Naive thymus-derived CD4-positive, alpha-beta T cell (primary cell): ENCODE measurements around the gene HIGD2A. TPM values are rescaled to one million over a fixed set of nuclear protein-coding genes. Genes with fewer than 3 reads are reported as not detected.

Experiments
- ATAC-seq: fragments of 150-1000 bp; cut with Tn5 transposase; 2 replicates; pipeline ENCODE4 v1.10.0; 2021; ENCODE audit warnings: mild to moderate bottlenecking, moderate library complexity
- CTCF ChIA-PET: fragments of 350-600 bp; sonication (Branson Sonifier 250); formaldehyde crosslinking; loops from one replicate; lab custom pipeline; 2021; ENCODE audit warnings: antibody characterized with exemption; lab: Charles Lee
- POLR2A ChIA-PET: fragments of 350-600 bp; sonication (Branson Sonifier 250); formaldehyde crosslinking; loops from one replicate; lab custom pipeline; 2021; ENCODE audit warnings: antibody characterized with exemption, inconsistent platforms; lab: Charles Lee
- DNase-seq, 9 donors: peaks; one replicate each; pipeline versions ENCODE4 v3.0.0 to v3.0.0-alpha.2; 2020 to 2022; ENCODE audit warnings: mixed read lengths in 1 of 9
- H3K27ac ChIP-seq: one replicate; pipeline ENCODE4 v1.7.0; 2013; ENCODE audit warnings: mild to moderate bottlenecking, low read depth, low read length, moderate library complexity
- H3K27me3 ChIP-seq, 2 donors: one replicate each; pipeline ENCODE4 v1.7.0; 2013; ENCODE audit warnings: low read length in 2 of 2, mild to moderate bottlenecking in 2 of 2, moderate library complexity in 2 of 2; ENCODE audit not compliant: control insufficient read depth in 2 of 2, insufficient read depth in 2 of 2
- H3K36me3 ChIP-seq, 3 experiments: 1 replicate in 2 of 3; 2 replicates in 1 of 3; pipeline ENCODE4 v1.7.0; 2013; ENCODE audit warnings: low read length in 3 of 3, mild to moderate bottlenecking in 3 of 3, moderate library complexity in 1 of 3; ENCODE audit not compliant: insufficient read depth in 3 of 3, control insufficient read depth in 2 of 3
- H3K4me1 ChIP-seq, 2 donors: one replicate each; pipeline ENCODE4 v1.7.0; 2013; ENCODE audit warnings: low read length in 2 of 2, mild to moderate bottlenecking in 2 of 2, moderate library complexity in 1 of 2; ENCODE audit not compliant: control insufficient read depth in 2 of 2, insufficient read depth in 2 of 2
- H3K4me3 ChIP-seq: 2 replicates; pipeline ENCODE4 v1.7.0; 2013; ENCODE audit warnings: mild to moderate bottlenecking, low read length
- H3K9me3 ChIP-seq, 3 experiments: 1 replicate in 2 of 3; 2 replicates in 1 of 3; pipeline ENCODE4 v1.7.0; 2013; ENCODE audit warnings: low read length in 3 of 3; ENCODE audit not compliant: control insufficient read depth in 2 of 3
- H3K27ac Mint-ChIP-seq, 9 donors: one replicate each; pipeline ENCODE4 v1.8.0; 2020 to 2022; ENCODE audit warnings: mixed read lengths in 9 of 9, mild to moderate bottlenecking in 8 of 9, moderate library complexity in 5 of 9, inconsistent platforms in 2 of 9
- H3K27me3 Mint-ChIP-seq, 5 donors: one replicate each; pipeline ENCODE4 v1.8.0; 2021 to 2022; ENCODE audit warnings: mixed read lengths in 5 of 5, mild to moderate bottlenecking in 1 of 5
- H3K36me3 Mint-ChIP-seq, 5 donors: one replicate each; pipeline ENCODE4 v1.8.0; 2020 to 2022; ENCODE audit warnings: mixed read lengths in 5 of 5, mild to moderate bottlenecking in 3 of 5, inconsistent platforms in 1 of 5
- H3K4me1 Mint-ChIP-seq, 7 donors: one replicate each; pipeline ENCODE4 v1.8.0; 2020 to 2022; ENCODE audit warnings: mixed read lengths in 7 of 7, mild to moderate bottlenecking in 3 of 7, inconsistent platforms in 1 of 7
- H3K4me3 Mint-ChIP-seq, 10 donors: one replicate each; pipeline ENCODE4 v1.8.0; 2020 to 2022; ENCODE audit warnings: mild to moderate bottlenecking in 10 of 10, mixed read lengths in 10 of 10, moderate library complexity in 6 of 10, inconsistent platforms in 2 of 10
- H3K9me3 Mint-ChIP-seq, 11 donors: one replicate each; pipeline ENCODE4 v1.8.0; 2020 to 2022; ENCODE audit warnings: mixed read lengths in 11 of 11, mild to moderate bottlenecking in 4 of 11, inconsistent platforms in 1 of 11, moderate library complexity in 1 of 11
- intact Hi-C, 2 donors: fragments of 100-400 bp; cut with micrococcal nuclease; formaldehyde crosslinking; loops; one replicate each; pipeline ENCODE4 v1.15.1; 2023
- polyA plus RNA-seq, 2 donors: library from polyadenylated mRNA; unstranded; fragments of 300-500 nt; fragmentation: Illumina TruSeq; gene quantifications; one replicate each; pipeline ENCODE4 v1.2.3, GENCODE V29; 2021
- total RNA-seq, 6 experiments: library from RNA in 5 of 6; stranded (reverse) in 5 of 6; gene quantifications; 1 replicate in 5 of 6; 2 replicates in 1 of 6; pipeline ENCODE4 v1.2.3 and lab custom pipeline; 2021 to 2026

Gene HIGD2A
- total and polyA plus RNA-seq, 7 experiments from 2014 or later = 86.8 to 282 (median 114) TPM

GRCh38 chr5:176379881-176380280 lies 8.7 kb upstream of the HIGD2A start:
- Mint-ChIP-seq H3K27ac (peak overlapping the region in 2 of 9 donors; percentile 52 to 53), H3K4me1 (no peaks in the 10 kb centered on the region), H3K27me3 (no peaks in the 10 kb centered on the region), H3K36me3 (peaks cover 0 to 32% (median 14%) of the 10 kb centered on the region in 5 donors), H3K9me3 (no peaks in the 10 kb centered on the region), H3K4me3 (no peak overlapping the region)
- Histone ChIP-seq H3K27me3 (no peaks in the 10 kb centered on the region), H3K4me1 (no peaks in the 10 kb centered on the region), H3K9me3 (no peaks in the 10 kb centered on the region), H3K4me3 (no peak overlapping the region), H3K27ac (no peak overlapping the region), H3K36me3 (peaks cover 0 to 40% (median 3%) of the 10 kb centered on the region in 3 experiments)
- POLR2A ChIA-PET = interaction anchor here (1.0 kb wide), 1 partner anchor 18 kb away, joined by 4 read pairs; the partner anchor contains the start of gene KIAA1191
- DNase-seq (no peak), ATAC-seq (no peak)
- CTCF ChIA-PET = no interaction called here
- intact Hi-C loops = loop anchor here in 1 of 2 donors (10.0 kb wide), 1 partner anchor 145 kb away; the partner anchor contains the start of gene SIMC1

- Histone ChIP-seq H3K36me3 (peaks cover 0 to 50% (median 5%) of the 10 kb centered on the region in 3 experiments), H3K4me1 (peaks cover 0 to 2% of the 10 kb centered on the region in 2 donors), H3K4me3 (no peak overlapping the region), H3K9me3 (no peaks in the 10 kb centered on the region), H3K27me3 (no peaks in the 10 kb centered on the region), H3K27ac (no peak overlapping the region)
- DNase-seq = no peak
- intact Hi-C loops = loop anchor here in 1 of 2 donors (10.0 kb wide), 1 partner anchor 147 kb away; the partner anchor contains the start of gene SIMC1
- H3K9me3 Mint-ChIP-seq = no peaks in the 10 kb centered on the region
- H3K36me3 Mint-ChIP-seq = peaks cover 3 to 39% (median 14%) of the 10 kb centered on the region in 5 donors
- POLR2A ChIA-PET = no interaction called here
- no peak overlapping the region for H3K4me3 Mint-ChIP-seq
- no peak overlapping the region for H3K27ac Mint-ChIP-seq
- H3K27me3 Mint-ChIP-seq = no peaks in the 10 kb centered on the region
- H3K4me1 Mint-ChIP-seq = peaks cover 0 to 10% (median 9%) of the 10 kb centered on the region in 7 donors
- no peak for ATAC-seq
- CTCF ChIA-PET = no interaction called here
These were observed 7.1 kb upstream of the HIGD2A start for GRCh38 chr5:176381423-176381822.

- Histone ChIP-seq H3K27ac (no peak overlapping the region), H3K9me3 (no peaks in the 10 kb centered on the region), H3K36me3 (peaks cover 0 to 50% (median 5%) of the 10 kb centered on the region in 3 experiments), H3K4me3 (no peak overlapping the region), H3K4me1 (peaks cover under 1 to 3% of the 10 kb centered on the region in 2 donors), H3K27me3 (no peaks in the 10 kb centered on the region)
- DNase-seq (no peak), ATAC-seq (no peak)
- no peaks in the 10 kb centered on the region for H3K9me3 Mint-ChIP-seq
- peaks cover 4 to 16% (median 14%) of the 10 kb centered on the region in 7 donors for H3K4me1 Mint-ChIP-seq
- ChIA-PET CTCF (no interaction called here), POLR2A (interaction anchor here (0.9 kb wide), 1 partner anchor 20 kb away, joined by 4 read pairs; no protein-coding TSS in a partner anchor)
- no peaks in the 10 kb centered on the region for H3K27me3 Mint-ChIP-seq
- H3K36me3 Mint-ChIP-seq = peaks cover 3 to 38% (median 14%) of the 10 kb centered on the region in 5 donors
- no peak overlapping the region for H3K4me3 Mint-ChIP-seq
- H3K27ac Mint-ChIP-seq = no peak overlapping the region
- intact Hi-C loops = loop anchor here in 1 of 2 donors (10.0 kb wide), 1 partner anchor 147 kb away; the partner anchor contains the start of gene SIMC1
These were observed 6.6 kb upstream of the HIGD2A start for GRCh38 chr5:176381979-176382378.

DNA sequence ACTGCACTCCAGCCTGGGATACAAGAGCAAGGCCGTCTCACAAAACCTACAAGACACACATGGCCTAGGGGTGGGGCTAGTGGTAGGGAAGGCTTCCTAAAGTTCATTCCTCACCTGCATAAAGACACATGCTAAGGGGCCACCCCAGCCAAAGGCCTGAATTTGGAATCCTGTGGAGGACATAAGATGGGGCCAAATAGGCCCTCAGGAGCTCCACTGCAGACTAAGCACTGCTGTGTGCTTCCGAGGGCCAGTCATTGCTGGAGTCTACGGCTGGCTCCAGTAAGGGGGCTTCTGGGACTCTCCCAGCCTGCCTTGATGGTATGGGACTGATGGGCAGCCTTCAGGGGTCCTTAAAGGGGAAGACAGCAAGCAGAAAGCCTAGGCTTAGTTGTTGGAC lies 5.8 kb upstream of the HIGD2A start:
- POLR2A ChIA-PET = no interaction called here
- Histone ChIP-seq H3K4me3 (no peak overlapping the region), H3K4me1 (peaks cover 8 to 11% of the 10 kb centered on the region in 2 donors), H3K27ac (no peak overlapping the region), H3K36me3 (peaks cover 0 to 50% (median 5%) of the 10 kb centered on the region in 3 experiments), H3K9me3 (no peaks in the 10 kb centered on the region), H3K27me3 (no peaks in the 10 kb centered on the region)
- Mint-ChIP-seq H3K27me3 (no peaks in the 10 kb centered on the region), H3K4me3 (no peak overlapping the region), H3K4me1 (peaks cover 11 to 23% (median 22%) of the 10 kb centered on the region in 7 donors), H3K36me3 (peaks cover 3 to 38% (median 14%) of the 10 kb centered on the region in 5 donors), H3K27ac (no peak overlapping the region), H3K9me3 (no peaks in the 10 kb centered on the region)
- ATAC-seq (no peak), DNase-seq (no peak)
- CTCF ChIA-PET = no interaction called here
- intact Hi-C loops = loop anchor here in 1 of 2 donors (10.0 kb wide), 1 partner anchor 148 kb away; the partner anchor contains the start of gene SIMC1

DNA sequence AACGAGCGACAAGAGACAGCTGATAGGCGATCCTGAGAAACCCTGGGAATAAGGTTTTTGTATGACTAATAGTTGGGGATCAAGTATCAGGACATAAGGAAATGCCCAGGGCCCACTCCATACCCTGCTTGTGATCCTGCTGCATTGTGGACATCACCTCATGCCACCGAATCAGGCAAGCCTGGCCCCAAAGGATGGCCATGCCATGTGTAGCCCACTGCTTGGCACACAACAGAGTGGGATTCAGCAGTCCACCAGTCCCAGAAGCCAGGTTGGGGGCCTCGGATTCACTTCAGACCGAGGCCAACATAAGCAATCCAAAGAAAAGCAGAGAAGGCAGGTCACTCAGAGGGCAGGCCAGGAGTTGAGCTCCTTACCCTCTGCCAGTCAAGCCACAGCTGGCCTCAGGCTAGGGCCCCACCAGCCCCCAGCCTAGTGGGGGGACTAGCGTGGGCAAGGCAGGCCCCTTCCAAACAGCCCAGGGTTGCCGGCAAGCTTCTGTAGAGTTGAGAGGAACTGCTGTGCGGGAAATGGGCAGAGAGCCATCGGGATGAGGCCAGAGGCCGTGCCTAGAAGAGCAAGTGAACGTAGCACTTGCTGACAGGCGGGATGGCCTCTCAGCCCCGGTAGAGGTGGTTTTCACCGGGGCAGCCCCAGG lies 5.2 kb upstream of the HIGD2A start:
- H3K27ac ChIP-seq = no peak overlapping the region
- CTCF ChIA-PET = no interaction called here
- H3K4me3 ChIP-seq = no peak overlapping the region
- no peaks in the 10 kb centered on the region for H3K9me3 Mint-ChIP-seq
- no peaks in the 10 kb centered on the region for H3K27me3 ChIP-seq
- peaks cover 12% of the 10 kb centered on the region in 2 donors for H3K4me1 ChIP-seq
- peaks cover 0 to 53% (median 5%) of the 10 kb centered on the region in 3 experiments for H3K36me3 ChIP-seq
- POLR2A ChIA-PET = no interaction called here
- H3K4me1 Mint-ChIP-seq = peaks cover 14 to 29% (median 26%) of the 10 kb centered on the region in 7 donors
- no peak for ATAC-seq
- no peaks in the 10 kb centered on the region for H3K9me3 ChIP-seq
- H3K27me3 Mint-ChIP-seq = no peaks in the 10 kb centered on the region
- peaks cover 3 to 38% (median 14%) of the 10 kb centered on the region in 5 donors for H3K36me3 Mint-ChIP-seq
- no peak for DNase-seq
- intact Hi-C loops = loop anchor here in 1 of 2 donors (10.0 kb wide), 1 partner anchor 149 kb away; the partner anchor contains the start of gene SIMC1
- no peak overlapping the region for H3K27ac Mint-ChIP-seq
- H3K4me3 Mint-ChIP-seq = no peak overlapping the region

DNA sequence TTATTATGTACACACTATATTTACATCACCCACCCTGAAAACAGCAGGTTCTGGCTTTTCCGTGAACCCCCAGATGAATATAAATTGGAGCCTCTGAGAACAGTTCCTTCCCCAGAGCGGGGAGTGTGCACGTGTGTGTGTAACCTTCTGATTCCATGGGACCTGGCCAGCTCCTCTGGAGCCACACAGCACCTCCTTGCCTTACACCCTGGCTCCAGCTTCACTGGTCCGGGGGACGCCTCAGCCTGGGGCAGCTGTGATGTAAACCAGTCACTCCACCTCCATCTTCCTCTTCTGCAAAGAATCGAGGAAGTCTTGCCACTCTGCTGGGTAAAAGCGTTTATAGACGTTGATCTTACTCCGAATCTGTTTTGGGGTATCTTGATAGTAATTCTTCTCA lies 4.6 kb upstream of the HIGD2A start:
- Histone ChIP-seq H3K27me3 (no peaks in the 10 kb centered on the region), H3K4me1 (peaks cover 12% of the 10 kb centered on the region in 2 donors), H3K4me3 (no peak overlapping the region), H3K36me3 (peaks cover 0 to 53% (median 5%) of the 10 kb centered on the region in 3 experiments), H3K27ac (no peak overlapping the region), H3K9me3 (no peaks in the 10 kb centered on the region)
- H3K27ac Mint-ChIP-seq = no peak overlapping the region
- H3K4me3 Mint-ChIP-seq = no peak overlapping the region
- no peak for DNase-seq
- POLR2A ChIA-PET = no interaction called here
- H3K36me3 Mint-ChIP-seq = peaks cover 3 to 38% (median 14%) of the 10 kb centered on the region in 5 donors
- H3K4me1 Mint-ChIP-seq = peaks cover 14 to 34% (median 27%) of the 10 kb centered on the region in 7 donors
- CTCF ChIA-PET = no interaction called here
- H3K9me3 Mint-ChIP-seq = no peaks in the 10 kb centered on the region
- no peaks in the 10 kb centered on the region for H3K27me3 Mint-ChIP-seq
- intact Hi-C loops = loop anchor here in 1 of 2 donors (10.0 kb wide), 1 partner anchor 149 kb away; the partner anchor contains the start of gene SIMC1
- ATAC-seq = no peak
